Heart right ventricle (tissue), 16 donors: ENCODE data around the gene CUEDC1. TPM values are rescaled to one million over a fixed set of nuclear protein-coding genes. Genes with fewer than 3 reads are reported as not detected.

ENCODE experiments used
- ATAC-seq, 8 donors: fragments of 200-7000 bp; cut with Tn5 transposase; one replicate each; pipeline ENCODE4 v1.9.1; 2020; ENCODE audit warnings: mild to moderate bottlenecking in 8 of 8, moderate library complexity in 8 of 8, moderate number of reproducible peaks in 1 of 8
- DNase-seq, 2 donors: peaks; one replicate each; pipeline ENCODE4 v3.0.0-alpha.2; 2020
- H3K27ac ChIP-seq, 10 donors: fragments of 200-600 bp; sonication (generic) in 2 of 10; one replicate each; pipeline versions ENCODE4 v1.5.0 to v1.8.0; 2020 to 2022; ENCODE audit warnings: mild to moderate bottlenecking in 3 of 10
- H3K27me3 ChIP-seq, 7 donors: fragments of 200-600 bp; one replicate each; pipeline ENCODE4 v1.8.0; 2021 to 2022; ENCODE audit warnings: mild to moderate bottlenecking in 2 of 7
- H3K36me3 ChIP-seq, 9 donors: fragments of 200-600 bp; sonication (generic) in 1 of 9; one replicate each; pipeline versions ENCODE4 v1.5.0 to v1.8.0; 2020 to 2022; ENCODE audit warnings: mild to moderate bottlenecking in 2 of 9
- H3K4me1 ChIP-seq, 9 donors: fragments of 200-600 bp; sonication (generic) in 1 of 9; one replicate each; pipeline versions ENCODE4 v1.5.0 to v1.8.0; 2020 to 2022; ENCODE audit warnings: mild to moderate bottlenecking in 4 of 9
- H3K4me3 ChIP-seq, 10 donors: fragments of 200-600 bp; sonication (generic) in 2 of 10; one replicate each; pipeline versions ENCODE4 v1.5.0 to v1.8.0; 2020 to 2022; ENCODE audit warnings: mild to moderate bottlenecking in 7 of 10, moderate library complexity in 2 of 10
- H3K9me3 ChIP-seq, 11 donors: fragments of 200-600 bp in 10 of 11; sonication (generic) in 2 of 11; one replicate each; pipeline versions ENCODE4 v1.5.0 to v1.8.0; 2013 to 2022; ENCODE audit warnings: mild to moderate bottlenecking in 2 of 11, control low read depth in 1 of 11, moderate library complexity in 1 of 11
- WGBS, 2 donors: extraction: QIAGEN DNeasy Blood & Tissue Kit; methylation state at CpG; one replicate each; pipeline ENCODE4 v1.1.7; 2013; ENCODE audit warnings: inconsistent platforms in 1 of 2; 5-methylcytosine and 5-hydroxymethylcytosine counted together
- intact Hi-C, 10 donors: fragments of 100-400 bp; cut with DNase I; formaldehyde crosslinking; loops; one replicate each; pipeline versions ENCODE4 v1.11.1 to v1.14.2; 2022
- polyA plus RNA-seq, 2 donors: library from polyadenylated mRNA; stranded (reverse); fragments of 200-250 nt; gene quantifications; one replicate each; pipeline ENCODE4 v1.2.3, GENCODE V29; 2013
- total RNA-seq, 10 donors: library from RNA; stranded (reverse); fragmentation: NEBNext Ultra II Directional in 3 of 10; extraction: Animal tissue kit (Norgen Biotek cat#: 25700) in 3 of 10; gene quantifications; one replicate each; pipeline versions ENCODE4 v1.2.1 to v1.2.4, GENCODE V29; 2021 to 2023
- TF ChIP-seq, protein P1 (sequence below), 9 donors: fragments of 200-600 bp; sonication (generic) in 2 of 9; IDR thresholded peaks; one replicate each; pipeline versions ENCODE4 v1.5.0 to v1.8.0; 2021 to 2022; ENCODE audit warnings: antibody characterized with exemption in 9 of 9, mild to moderate bottlenecking in 5 of 9, moderate library complexity in 1 of 9
- donor health status: Arrhythmogenic right ventricular cardiomyopathy.
- donor health status: ischemic (EF 13 %, LVEDD 7.1; RV severe dilation, severe dysfunction).
- donor health status: healthy with polysubstance abuse.
- donor health status: DM: no; HTN: yes; CAD: no.
- donor health status: DM: no; HTN: no; CAD: no.
- donor health status: ischemic (EF 25% LVEDD 6.9; RV normal size, moderate dysfunction).
- donor health status: ischemic (EF 25% LVEDD 5.7; RV mildly dilated, moderate dysfunction).
- donor health status: healthy.
- donor health status: DM: yes; HTN: yes; CAD: no.
- donor health status: Ischemic cardiomyopathy.
- donor health status: ischemic (EF 35%, LVEDD 5.7; RV mildly dilated, moderate dysfunction).
- donor health status: nonischemic (EF 11% LVEDD 7.7; RV severe dilation, severe dysfunction).
- donor health status: DM: yes; HTN: yes; CAD: no.
- donor health status: PGD.
- donor health status: ischemic (EF 29% LVEDD 5.4; RV normal size, mild dysfunction).
- donor health status: nonischemic (EF 23%, LVEDD 6.1; RV moderate dilation, normal function).

CUEDC1 gene
- total and polyA plus RNA-seq, 12 donors, result 26.9 to 65.0 (median 45.4) TPM

DNA sequence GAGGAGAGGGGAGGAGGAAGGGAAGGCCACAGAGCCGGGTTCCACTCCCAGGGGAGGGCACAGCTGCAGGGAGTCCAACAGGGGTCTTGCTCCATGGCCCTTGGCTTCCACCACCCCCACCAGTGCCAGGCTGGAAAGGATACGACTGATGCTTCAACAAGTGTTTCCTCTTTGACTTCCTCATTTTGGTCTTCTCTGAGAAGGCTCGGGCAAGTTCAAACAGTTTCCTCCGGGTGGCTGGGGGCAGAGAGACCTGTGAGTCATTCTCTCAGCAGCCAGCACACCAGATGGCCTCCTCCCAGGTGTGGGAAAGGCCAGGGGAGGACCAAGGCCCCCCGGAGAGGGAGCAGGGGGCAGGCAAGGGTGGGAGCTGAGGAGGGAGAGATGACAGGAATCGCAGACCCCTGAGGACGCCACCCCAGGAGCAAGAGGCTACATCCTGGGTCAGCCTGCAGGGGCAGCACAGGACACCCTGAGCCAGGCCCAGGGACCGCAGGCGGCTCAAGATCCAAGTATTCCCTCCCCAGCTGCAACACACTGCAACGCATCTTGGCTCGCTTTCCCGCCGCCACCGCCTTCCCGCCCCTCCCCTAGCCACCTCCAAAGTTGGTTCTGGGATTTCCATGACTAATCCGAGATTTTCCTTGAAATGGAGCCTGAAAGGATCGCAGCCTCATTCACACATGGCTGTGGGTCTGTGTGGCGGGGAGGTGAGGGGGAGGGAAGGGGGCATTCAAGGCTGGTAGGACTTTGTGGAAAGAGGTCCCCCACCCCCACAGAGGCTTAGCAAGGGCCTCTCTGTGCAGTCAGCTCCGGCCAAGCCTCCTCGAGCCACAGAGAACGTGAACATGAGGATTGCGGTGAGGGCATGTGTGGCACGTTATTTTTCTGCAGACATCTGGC is 87.0 kb downstream of the CUEDC1 start:
- H3K4me1 ChIP-seq, result peaks cover 15 to 50% (median 36%) of the 10 kb centered on the region in 9 donors
- peak overlapping the region; percentile 28 to 83 (median 71) for H3K27ac ChIP-seq
- DNase-seq (peak; percentile 73 to 79), ATAC-seq (peak; percentile 67 to 89 (median 84))
- intact Hi-C loops, result loop anchor here in 3 of 10 donors (5.0 to 10.0 kb wide), 2 partner anchors 124 to 217 kb away; partner anchors contain the start of gene DYNLL2 (in 2 of the 3)
- no peaks in the 10 kb centered on the region for H3K9me3 ChIP-seq
- WGBS, 2 donors, result 36 to 51% methylated on average over 23 of the region's 23 CpGs
- no peak overlapping the region for H3K4me3 ChIP-seq
- H3K27me3 ChIP-seq, result no peaks in the 10 kb centered on the region
- TF ChIP-seq, protein P1, sequence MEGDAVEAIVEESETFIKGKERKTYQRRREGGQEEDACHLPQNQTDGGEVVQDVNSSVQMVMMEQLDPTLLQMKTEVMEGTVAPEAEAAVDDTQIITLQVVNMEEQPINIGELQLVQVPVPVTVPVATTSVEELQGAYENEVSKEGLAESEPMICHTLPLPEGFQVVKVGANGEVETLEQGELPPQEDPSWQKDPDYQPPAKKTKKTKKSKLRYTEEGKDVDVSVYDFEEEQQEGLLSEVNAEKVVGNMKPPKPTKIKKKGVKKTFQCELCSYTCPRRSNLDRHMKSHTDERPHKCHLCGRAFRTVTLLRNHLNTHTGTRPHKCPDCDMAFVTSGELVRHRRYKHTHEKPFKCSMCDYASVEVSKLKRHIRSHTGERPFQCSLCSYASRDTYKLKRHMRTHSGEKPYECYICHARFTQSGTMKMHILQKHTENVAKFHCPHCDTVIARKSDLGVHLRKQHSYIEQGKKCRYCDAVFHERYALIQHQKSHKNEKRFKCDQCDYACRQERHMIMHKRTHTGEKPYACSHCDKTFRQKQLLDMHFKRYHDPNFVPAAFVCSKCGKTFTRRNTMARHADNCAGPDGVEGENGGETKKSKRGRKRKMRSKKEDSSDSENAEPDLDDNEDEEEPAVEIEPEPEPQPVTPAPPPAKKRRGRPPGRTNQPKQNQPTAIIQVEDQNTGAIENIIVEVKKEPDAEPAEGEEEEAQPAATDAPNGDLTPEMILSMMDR (IDR thresholded peaks at IDR 0.05), result peak in 8 of 9 donors; percentile 24 to 58 (median 42)
- peaks cover 0 to 87% (median 33%) of the 10 kb centered on the region in 9 donors for H3K36me3 ChIP-seq

DNA sequence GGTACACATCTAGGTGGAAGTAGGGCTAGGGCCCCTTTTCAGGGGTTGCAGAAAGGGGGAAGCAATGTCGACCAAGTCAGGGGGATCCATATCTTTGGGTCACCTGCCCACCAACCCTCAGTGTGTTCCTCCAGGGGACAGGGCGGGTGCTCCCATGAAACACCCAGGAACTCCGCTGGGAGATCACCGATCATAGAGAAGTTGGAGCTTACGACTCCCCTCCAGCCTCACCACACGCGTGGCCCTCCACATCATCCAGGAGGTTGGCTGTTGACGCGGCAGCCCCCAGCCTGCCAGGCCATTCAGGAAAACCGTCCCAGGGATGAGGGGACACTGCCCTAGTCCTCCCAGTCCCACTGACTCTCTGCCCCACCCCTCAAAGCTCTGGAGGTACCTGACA is 88.1 kb downstream of the CUEDC1 start:
- TF ChIP-seq, protein P1 (IDR thresholded peaks at IDR 0.05), result no peak
- H3K4me3 ChIP-seq, result no peak overlapping the region
- no peaks in the 10 kb centered on the region for H3K9me3 ChIP-seq
- ATAC-seq, result no peak
- peak overlapping the region in 6 of 10 donors; percentile 70 to 83 (median 76) for H3K27ac ChIP-seq
- H3K36me3 ChIP-seq, result peaks cover 0 to 86% (median 25%) of the 10 kb centered on the region in 9 donors
- H3K4me1 ChIP-seq, result peaks cover 15 to 50% (median 32%) of the 10 kb centered on the region in 9 donors
- 95 to 96% methylated on average over 10 of the region's 10 CpGs for WGBS, 2 donors
- intact Hi-C loops, result loop anchor here in 3 of 10 donors (5.0 to 10.0 kb wide), 2 partner anchors 125 to 218 kb away; partner anchors contain the start of gene DYNLL2 (in 2 of the 3)
- no peaks in the 10 kb centered on the region for H3K27me3 ChIP-seq
- no peak for DNase-seq

DNA sequence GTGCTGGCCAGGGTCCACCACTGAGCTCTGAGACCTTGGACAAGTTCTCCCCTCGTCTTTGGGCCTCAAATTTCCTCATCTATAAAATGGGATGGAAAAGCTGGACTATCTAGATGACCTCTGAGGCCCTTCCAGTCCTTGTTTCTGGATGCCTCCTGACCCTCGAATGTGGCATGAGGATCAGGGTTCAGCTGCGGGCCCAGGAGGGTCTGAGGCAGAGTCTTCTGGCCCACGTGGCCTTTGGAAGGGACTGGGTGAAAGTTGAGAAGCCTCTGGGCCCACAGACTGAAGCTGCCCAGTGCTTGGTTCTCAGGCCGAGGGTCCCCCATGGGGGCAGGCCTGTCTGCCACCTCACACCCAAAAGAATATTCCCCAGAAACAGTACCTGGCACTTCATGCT is 88.5 kb downstream of the CUEDC1 start:
- intact Hi-C loops, result loop anchor here in 3 of 10 donors (5.0 to 10.0 kb wide), 2 partner anchors 126 to 218 kb away; partner anchors contain the start of gene DYNLL2 (in 2 of the 3)
- ATAC-seq (no peak), DNase-seq (no peak)
- peak overlapping the region in 2 of 10 donors; percentile 74 to 82 for H3K27ac ChIP-seq
- no peaks in the 10 kb centered on the region for H3K9me3 ChIP-seq
- peaks cover 18 to 53% (median 32%) of the 10 kb centered on the region in 9 donors for H3K4me1 ChIP-seq
- H3K4me3 ChIP-seq, result no peak overlapping the region
- TF ChIP-seq, protein P1 (IDR thresholded peaks at IDR 0.05), result no peak
- H3K27me3 ChIP-seq, result no peaks in the 10 kb centered on the region
- H3K36me3 ChIP-seq, result peaks cover 0 to 81% (median 22%) of the 10 kb centered on the region in 9 donors
- 94 to 95% methylated on average over 5 of the region's 5 CpGs for WGBS, 2 donors

DNA sequence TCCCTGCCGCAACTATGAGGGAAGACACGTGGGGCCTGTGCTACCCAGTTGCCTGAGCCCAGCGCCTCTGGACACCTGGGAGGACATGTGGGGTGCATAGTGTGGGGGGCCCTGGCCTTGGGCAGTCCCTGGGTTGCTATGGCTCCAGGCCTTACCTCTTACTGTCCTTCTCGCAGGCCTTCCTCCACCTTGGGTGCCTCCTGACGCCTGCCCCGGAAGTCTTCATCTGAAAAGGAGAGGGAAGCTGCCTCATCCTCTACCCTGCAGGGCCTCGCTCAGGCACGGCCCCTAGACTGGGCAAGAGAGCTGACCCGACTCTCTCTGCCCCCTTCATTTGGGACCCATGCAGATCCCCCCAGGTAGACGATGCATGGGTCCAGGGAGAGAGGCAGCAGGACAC is 88.9 kb downstream of the CUEDC1 start:
- intact Hi-C loops, result loop anchor here in 3 of 10 donors (5.0 to 10.0 kb wide), 2 partner anchors 126 to 218 kb away; partner anchors contain the start of gene DYNLL2 (in 2 of the 3)

More for the DNA sequence above, 88.9 kb downstream of the CUEDC1 start:
- DNase-seq (no peak), ATAC-seq (no peak)
- H3K4me1 ChIP-seq, result peaks cover 22 to 57% (median 36%) of the 10 kb centered on the region in 9 donors
- TF ChIP-seq, protein P1 (IDR thresholded peaks at IDR 0.05), result no peak
- H3K27ac ChIP-seq, result peak overlapping the region in 1 of 10 donors; percentile 74
- peaks cover 0 to 77% (median 22%) of the 10 kb centered on the region in 9 donors for H3K36me3 ChIP-seq
- no peaks in the 10 kb centered on the region for H3K9me3 ChIP-seq
- 93 to 95% methylated on average over 10 of the region's 10 CpGs for WGBS, 2 donors
- no peak overlapping the region for H3K4me3 ChIP-seq
- no peaks in the 10 kb centered on the region for H3K27me3 ChIP-seq
